HG03039 (cell line): Measurements from ENCODE around the gene DPEP2.
"Not testable (repeated sequence)": the region's sequence is repeated elsewhere in the genome, so short reads cannot be mapped to it uniquely, and the experiment has no call there.

Experiments used
- ATAC-seq: cut with Tn5 transposase; IDR thresholded peaks from one replicate; pipeline ENCODE4 v1.9.1; 2021; ENCODE audit warnings: mild to moderate bottlenecking, moderate library complexity; ENCODE audit not compliant: unreplicated experiment

The DPEP2 gene

GRCh38 chr16:68009157-68009735 lies 10.0 kb upstream of the DPEP2 start:
- ATAC-seq: no peak

DNA sequence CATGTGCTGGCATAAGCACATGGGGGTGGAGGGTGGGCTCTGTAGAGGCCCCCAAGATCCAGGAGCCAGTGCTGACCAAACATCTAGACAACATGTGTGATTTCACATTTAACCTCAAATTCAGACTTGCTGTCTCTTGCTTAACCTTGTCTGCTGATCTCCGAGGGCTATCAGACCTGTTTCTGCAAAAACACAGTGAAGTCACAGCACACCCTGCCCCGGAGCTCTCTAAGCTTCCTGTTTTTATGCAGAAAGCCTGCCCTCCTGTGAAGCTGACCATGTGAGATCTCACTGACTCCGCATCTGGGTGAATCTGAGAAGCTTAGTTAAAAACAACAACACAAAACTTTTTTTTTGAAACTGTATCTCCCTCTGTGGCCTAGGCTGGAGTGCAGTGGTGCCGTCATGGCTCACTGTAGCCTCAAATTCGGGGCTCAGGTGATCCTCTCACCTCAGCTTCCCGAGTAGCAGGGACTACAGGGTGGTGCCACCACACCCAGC lies 6.6 kb upstream of the DPEP2 start:
- ATAC-seq: no peak

DNA sequence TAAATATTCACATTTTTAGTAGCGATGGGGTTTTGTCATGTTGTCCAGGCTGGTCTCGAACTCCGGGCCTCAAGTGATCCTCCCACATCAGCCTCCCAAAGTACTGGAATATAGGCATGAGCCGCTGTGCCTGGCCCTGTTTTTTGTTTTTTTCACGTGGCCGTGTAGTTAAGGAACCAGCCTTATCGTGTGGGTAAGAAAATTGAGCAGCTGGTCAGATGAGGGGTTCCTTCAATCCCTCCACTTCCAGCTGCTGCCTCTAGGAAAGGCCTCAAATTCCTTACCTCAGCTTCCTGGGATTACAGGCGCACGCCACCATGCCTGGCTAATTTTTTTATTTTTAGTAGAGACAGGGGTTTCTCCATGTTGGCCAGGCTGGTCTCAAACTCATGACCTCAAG lies 5.9 kb upstream of the DPEP2 start:
- ATAC-seq: no peak

DNA sequence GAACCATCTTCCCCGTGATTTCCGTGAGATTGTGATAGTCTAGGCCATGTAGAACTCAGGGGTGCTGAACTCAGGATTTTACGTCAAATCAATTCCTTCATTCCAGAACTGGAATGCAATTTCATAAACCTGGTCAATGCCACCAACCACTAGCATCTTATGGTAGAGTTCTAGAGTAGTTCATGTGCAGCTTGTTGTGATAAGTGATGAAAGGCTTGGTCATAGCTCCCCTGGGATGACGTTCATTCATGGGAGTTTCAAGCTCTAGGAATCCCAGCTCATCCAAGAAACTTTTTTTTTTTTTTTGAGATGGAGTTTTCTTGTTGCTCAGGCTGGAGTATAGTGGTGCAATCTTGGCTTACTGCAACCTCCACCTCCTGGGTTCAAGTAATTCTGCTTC lies 3.7 kb upstream of the DPEP2 start:
- ATAC-seq: no peak

- no peak for ATAC-seq
Measured at GRCh38 chr16:68000450-68000849, 1.2 kb upstream of the DPEP2 start.

DNA sequence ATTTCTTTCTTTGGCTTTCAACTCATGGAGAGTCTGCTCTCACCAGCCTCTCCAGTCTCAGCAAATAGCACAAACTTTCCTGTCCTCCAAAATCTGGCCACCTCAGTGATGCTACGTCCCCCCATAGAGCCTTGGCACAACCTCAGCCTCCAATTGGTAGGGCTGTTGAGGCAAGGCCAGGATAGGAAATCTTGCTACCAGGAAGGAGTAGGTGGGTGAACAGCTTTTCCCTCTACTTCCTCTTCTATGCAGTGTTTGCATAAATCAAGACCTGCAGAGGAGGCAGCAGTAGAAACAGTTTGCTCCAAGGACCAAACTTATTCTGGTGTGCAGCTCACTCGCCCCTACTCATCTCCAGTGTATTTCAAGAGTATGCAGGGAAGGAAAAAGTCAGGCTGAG lies 701 bp upstream of the DPEP2 start:
- no peak for ATAC-seq

DNA sequence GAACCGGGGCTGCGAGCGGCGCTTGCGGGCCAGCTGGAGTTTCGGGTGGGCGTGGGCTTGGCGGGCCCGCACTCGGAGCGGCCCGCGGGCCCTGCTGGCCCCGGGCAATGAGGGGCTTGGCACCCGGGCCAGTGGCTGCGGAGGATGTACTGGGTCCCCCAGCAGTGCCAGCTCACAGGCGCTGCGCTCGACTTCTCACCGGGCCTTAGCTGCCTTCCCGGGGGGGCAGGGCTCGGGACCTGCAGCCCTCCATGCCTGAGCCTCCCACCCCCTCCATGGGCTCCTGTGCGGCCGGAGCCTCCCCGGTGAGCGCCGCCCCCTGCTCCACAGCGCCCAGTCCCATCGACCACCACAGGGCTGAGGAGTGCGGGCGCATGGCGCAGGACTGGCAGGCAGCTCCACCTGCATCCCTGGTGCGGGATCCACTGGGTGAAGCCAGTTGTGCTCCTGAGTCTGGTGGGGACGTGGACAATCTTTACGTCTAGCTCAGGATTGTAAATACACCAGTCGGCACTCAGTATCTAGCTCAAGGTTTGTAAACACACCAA lies 979 bp downstream of the DPEP2 start:
- not testable (repeated sequence) for ATAC-seq

DNA sequence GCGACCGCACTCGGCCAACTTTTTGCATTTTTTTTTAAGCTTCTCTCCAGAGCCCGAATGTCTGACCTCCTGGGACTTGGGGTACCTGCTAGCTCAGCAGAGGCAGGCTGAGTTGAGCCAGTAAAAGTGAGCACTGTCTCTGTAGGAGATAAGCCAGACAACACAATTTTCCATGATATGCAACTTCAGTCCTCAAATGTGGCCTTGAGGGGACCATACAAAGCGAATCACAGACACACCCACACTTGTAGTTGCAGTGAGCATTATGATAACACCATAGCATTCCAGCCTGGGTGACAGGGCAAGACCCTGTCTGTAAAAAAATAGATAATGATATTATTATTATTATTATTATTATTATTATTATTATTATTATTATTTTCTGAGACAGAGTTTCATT lies 2.6 kb downstream of the DPEP2 start:
- no peak for ATAC-seq

DNA sequence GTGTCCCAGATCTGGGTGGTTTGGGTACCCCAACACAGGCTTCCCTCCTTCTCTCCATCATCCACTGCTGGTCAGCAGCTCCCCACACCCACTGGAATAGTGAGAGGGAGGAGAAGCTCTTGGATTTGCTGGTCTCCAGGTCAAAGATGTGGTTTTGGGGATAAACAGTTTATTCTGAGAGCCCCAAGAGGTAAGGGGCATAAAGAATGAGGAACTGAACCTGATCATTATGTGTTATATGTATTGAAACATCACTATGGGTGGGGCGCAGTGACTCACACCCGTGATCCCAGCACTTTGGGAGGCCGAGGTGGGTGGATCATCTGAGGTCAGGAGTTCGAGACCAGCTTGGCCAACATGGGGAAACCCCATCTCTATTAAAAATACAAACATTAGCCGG lies 3.9 kb downstream of the DPEP2 start:
- no peak for ATAC-seq

GRCh38 chr16:67994040-67994408 lies 5.3 kb downstream of the DPEP2 start:
- ATAC-seq: not testable (repeated sequence)

GRCh38 chr16:67993207-67994039 lies 5.9 kb downstream of the DPEP2 start:
- ATAC-seq: peak; percentile 55

DNA sequence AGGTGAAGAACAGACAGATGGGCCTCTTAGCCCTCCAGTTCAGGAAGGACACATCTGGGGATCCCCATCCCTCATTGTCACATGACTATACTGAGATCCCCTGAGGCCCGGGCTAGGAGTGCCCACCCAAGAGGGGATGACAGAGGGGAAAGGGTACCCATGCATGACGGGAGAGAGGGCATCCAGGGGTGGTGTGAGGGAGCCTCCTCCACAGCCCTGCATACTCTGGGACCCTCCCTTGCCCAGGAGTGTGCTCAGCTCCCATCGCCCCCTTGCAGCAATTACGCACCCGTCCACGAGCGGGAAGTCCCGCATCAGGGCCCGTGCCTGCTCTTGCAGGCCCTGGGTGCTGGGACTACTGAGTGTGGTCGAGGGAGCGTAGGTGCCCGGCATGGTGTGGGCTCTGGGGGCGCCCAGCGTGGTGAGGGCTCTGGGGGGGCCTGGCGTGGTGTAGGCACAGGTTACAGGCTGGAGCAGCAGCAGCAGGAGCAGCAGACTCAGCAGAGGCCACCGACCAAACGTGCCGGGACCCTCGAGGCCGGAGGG lies 6.5 kb downstream of the DPEP2 start:
- peak; percentile 3 for ATAC-seq

- no peak for ATAC-seq
Measured at GRCh38 chr16:67990018-67990386, 9.3 kb downstream of the DPEP2 start.

DNA sequence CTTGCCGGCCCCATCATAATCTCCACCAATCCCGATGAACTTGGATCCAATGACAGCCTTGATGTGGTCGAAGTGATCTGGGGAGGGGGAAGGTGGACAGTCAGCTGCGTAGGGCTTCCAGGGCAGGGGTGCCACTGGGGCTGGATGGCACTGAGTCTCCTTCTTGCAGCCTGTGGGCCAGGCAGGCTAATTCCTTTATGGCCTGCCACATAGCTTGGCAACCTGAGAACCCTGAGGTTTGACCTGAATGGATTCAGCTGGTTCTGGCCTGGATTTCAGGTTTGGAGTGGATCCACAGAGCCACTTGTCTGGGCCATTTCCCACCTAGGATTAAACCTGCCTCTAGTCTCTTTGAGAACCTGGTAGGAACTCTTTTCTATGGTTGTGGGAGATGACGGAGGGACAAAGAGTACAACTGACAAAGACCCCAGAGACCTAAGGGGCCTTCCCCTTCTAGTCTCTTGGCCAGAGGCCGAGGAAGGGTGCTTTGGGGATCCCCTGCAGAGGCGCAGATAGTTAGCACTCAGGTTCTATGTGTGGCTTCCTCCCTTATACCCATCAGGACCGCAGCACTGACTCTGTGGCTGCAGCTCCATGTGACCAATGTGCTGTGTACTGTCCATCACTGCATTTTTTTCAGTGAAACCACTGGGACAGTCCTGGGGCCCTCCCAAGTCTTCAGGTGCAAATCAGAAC lies 9.8 kb downstream of the DPEP2 start:
- ATAC-seq: no peak

GRCh38 chr16:67988675-67989074 lies 10.6 kb downstream of the DPEP2 start:
- no peak for ATAC-seq

DNA sequence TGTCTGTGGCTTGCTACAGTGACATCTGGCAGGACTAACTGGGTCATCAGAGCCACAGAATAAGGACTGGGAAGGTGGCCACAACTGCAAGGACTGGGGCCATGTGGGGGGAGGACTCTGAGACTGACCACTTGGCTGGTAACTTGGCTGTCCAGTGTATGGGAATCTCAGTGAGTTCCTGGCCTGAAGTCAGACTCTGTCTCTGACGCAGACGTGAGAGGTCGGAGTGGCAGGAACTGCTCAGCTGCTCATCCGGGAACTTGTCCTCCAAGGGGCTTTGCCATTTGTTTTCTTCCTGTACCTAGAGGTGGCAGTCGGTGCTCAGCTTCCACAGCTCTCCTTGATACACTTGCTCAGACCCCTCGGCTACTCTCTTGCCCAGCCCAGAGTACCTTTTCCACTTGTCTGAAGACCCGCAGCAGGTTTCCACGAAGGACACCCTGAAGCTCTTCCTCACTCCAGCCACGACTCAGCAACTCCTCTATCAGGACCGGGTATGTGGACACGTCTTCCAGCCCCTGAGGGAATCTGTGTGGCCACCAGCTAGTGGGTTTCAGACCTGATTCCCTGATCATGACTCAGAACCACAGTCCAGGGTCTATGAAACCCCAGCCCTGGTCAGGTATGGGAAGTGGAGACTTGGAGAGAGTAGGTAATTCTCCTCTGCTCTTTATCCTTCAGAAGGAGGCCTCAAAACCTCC lies 11.7 kb downstream of the DPEP2 start:
- no peak for ATAC-seq

GRCh38 chr16:67986949-67987348 lies 12.3 kb downstream of the DPEP2 start:
- ATAC-seq: no peak

- no peak for ATAC-seq
Measured at GRCh38 chr16:67982011-67982696, 17.1 kb downstream of the DPEP2 start.

GRCh38 chr16:67979955-67980678 lies 19.2 kb downstream of the DPEP2 start, which contains the start of gene DPEP3:
DPEP3 (minus strand) TSS chr16:67980499; CDS start chr16:67980380, 119 bp downstream.
- no peak for ATAC-seq
